GM23338 (cell line): ENCODE results near the gene FARS2.

Source experiments
- CREB1 ChIP-seq: fragments of 250-450 bp; sonication (Bioruptor Pico); IDR thresholded peaks from 2 replicates; pipeline ENCODE4 v1.5.0; 2020; ENCODE audit warnings: low read depth, mild to moderate bottlenecking, moderate library complexity
- EZH2 ChIP-seq: fragments of 200-600 bp; sonication (generic); IDR thresholded peaks from one replicate; pipeline ENCODE4 v1.8.0; 2017; ENCODE audit warnings: antibody characterized with exemption, mild to moderate bottlenecking, low read depth; ENCODE audit not compliant: unreplicated experiment
- EZH2phosphoT487 ChIP-seq: fragments of 200-600 bp; sonication (generic); IDR thresholded peaks from one replicate; pipeline ENCODE4 v1.8.1; 2018; ENCODE audit warnings: antibody characterized with exemption; ENCODE audit not compliant: unreplicated experiment
- JUNB ChIP-seq: IDR thresholded peaks from one replicate; pipeline ENCODE4 v1.6.1; 2016; ENCODE audit warnings: antibody characterized with exemption; ENCODE audit not compliant: unreplicated experiment
- POLR2AphosphoS5 ChIP-seq: IDR thresholded peaks from 2 replicates; pipeline ENCODE4 v1.6.1; 2016; ENCODE audit warnings: antibody characterized with exemption, low read depth
- STAT1 ChIP-seq: IDR thresholded peaks from one replicate; pipeline ENCODE4 v1.6.1; 2016; ENCODE audit warnings: antibody characterized with exemption; ENCODE audit not compliant: unreplicated experiment
- ZNF114 ChIP-seq: fragments of 250-450 bp; sonication (Bioruptor Pico); IDR thresholded peaks from 2 replicates; pipeline ENCODE4 v1.5.0; 2020; ENCODE audit warnings: mild to moderate bottlenecking, moderate library complexity
- ZNF331 ChIP-seq: fragments of 250-450 bp; sonication (Bioruptor Pico); IDR thresholded peaks from 2 replicates; pipeline ENCODE4 v1.5.0; 2020; ENCODE audit warnings: low read depth, mild to moderate bottlenecking, moderate library complexity
- TF ChIP-seq, protein P1 (sequence below), 2 experiments: fragments of 200-600 bp in 1 of 2; sonication (generic) in 1 of 2; conservative IDR thresholded peaks; 2 replicates each; pipeline versions ENCODE4 v1.5.1 to v1.6.1; 2016 to 2017; ENCODE audit warnings: antibody characterized with exemption in 2 of 2, low read depth in 2 of 2, mild to moderate bottlenecking in 2 of 2, moderate library complexity in 1 of 2
- TF ChIP-seq, protein P2 (sequence below): IDR thresholded peaks from one replicate; pipeline ENCODE4 v1.6.1; 2018; ENCODE audit warnings: antibody characterized with exemption; ENCODE audit not compliant: unreplicated experiment
- TF ChIP-seq, protein P3 (sequence below): fragments of 250-450 bp; sonication (Bioruptor Pico); IDR thresholded peaks from 2 replicates; pipeline ENCODE4 v1.5.0; 2020; ENCODE audit warnings: mild to moderate bottlenecking, moderate library complexity
- TF ChIP-seq, protein P4 (sequence below): IDR thresholded peaks from 2 replicates; pipeline ENCODE4 v1.6.1; 2016; ENCODE audit warnings: antibody characterized with exemption

DNA sequence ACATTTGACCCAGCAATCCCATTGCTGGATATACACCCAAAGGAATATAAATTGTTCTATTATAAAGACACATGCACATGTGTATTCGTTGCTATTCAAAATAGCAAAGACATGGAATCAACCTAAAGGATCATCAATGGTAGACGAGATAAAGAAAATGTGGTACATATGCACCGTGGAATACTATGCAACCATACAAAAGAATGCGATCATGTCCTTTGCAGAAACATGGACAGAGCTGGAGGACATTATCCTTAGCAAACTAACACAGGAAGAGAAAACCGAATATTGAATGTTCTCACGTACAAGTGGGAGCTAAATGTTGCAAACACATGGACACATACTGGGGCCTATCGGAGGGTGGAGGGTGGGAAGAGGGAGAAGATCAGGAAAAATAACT lies 405.4 kb downstream of the FARS2 start:
- no peak for TF ChIP-seq EZH2
- TF ChIP-seq, protein P1, sequence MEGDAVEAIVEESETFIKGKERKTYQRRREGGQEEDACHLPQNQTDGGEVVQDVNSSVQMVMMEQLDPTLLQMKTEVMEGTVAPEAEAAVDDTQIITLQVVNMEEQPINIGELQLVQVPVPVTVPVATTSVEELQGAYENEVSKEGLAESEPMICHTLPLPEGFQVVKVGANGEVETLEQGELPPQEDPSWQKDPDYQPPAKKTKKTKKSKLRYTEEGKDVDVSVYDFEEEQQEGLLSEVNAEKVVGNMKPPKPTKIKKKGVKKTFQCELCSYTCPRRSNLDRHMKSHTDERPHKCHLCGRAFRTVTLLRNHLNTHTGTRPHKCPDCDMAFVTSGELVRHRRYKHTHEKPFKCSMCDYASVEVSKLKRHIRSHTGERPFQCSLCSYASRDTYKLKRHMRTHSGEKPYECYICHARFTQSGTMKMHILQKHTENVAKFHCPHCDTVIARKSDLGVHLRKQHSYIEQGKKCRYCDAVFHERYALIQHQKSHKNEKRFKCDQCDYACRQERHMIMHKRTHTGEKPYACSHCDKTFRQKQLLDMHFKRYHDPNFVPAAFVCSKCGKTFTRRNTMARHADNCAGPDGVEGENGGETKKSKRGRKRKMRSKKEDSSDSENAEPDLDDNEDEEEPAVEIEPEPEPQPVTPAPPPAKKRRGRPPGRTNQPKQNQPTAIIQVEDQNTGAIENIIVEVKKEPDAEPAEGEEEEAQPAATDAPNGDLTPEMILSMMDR (conservative IDR thresholded peaks at IDR 0.05; ENCODE audit: low read depth in 2 of 2): no peak
- TF ChIP-seq EZH2phosphoT487: no peak
- TF ChIP-seq, protein P2, sequence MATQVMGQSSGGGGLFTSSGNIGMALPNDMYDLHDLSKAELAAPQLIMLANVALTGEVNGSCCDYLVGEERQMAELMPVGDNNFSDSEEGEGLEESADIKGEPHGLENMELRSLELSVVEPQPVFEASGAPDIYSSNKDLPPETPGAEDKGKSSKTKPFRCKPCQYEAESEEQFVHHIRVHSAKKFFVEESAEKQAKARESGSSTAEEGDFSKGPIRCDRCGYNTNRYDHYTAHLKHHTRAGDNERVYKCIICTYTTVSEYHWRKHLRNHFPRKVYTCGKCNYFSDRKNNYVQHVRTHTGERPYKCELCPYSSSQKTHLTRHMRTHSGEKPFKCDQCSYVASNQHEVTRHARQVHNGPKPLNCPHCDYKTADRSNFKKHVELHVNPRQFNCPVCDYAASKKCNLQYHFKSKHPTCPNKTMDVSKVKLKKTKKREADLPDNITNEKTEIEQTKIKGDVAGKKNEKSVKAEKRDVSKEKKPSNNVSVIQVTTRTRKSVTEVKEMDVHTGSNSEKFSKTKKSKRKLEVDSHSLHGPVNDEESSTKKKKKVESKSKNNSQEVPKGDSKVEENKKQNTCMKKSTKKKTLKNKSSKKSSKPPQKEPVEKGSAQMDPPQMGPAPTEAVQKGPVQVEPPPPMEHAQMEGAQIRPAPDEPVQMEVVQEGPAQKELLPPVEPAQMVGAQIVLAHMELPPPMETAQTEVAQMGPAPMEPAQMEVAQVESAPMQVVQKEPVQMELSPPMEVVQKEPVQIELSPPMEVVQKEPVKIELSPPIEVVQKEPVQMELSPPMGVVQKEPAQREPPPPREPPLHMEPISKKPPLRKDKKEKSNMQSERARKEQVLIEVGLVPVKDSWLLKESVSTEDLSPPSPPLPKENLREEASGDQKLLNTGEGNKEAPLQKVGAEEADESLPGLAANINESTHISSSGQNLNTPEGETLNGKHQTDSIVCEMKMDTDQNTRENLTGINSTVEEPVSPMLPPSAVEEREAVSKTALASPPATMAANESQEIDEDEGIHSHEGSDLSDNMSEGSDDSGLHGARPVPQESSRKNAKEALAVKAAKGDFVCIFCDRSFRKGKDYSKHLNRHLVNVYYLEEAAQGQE: no peak
- TF ChIP-seq POLR2AphosphoS5: no peak
- TF ChIP-seq, protein P3, sequence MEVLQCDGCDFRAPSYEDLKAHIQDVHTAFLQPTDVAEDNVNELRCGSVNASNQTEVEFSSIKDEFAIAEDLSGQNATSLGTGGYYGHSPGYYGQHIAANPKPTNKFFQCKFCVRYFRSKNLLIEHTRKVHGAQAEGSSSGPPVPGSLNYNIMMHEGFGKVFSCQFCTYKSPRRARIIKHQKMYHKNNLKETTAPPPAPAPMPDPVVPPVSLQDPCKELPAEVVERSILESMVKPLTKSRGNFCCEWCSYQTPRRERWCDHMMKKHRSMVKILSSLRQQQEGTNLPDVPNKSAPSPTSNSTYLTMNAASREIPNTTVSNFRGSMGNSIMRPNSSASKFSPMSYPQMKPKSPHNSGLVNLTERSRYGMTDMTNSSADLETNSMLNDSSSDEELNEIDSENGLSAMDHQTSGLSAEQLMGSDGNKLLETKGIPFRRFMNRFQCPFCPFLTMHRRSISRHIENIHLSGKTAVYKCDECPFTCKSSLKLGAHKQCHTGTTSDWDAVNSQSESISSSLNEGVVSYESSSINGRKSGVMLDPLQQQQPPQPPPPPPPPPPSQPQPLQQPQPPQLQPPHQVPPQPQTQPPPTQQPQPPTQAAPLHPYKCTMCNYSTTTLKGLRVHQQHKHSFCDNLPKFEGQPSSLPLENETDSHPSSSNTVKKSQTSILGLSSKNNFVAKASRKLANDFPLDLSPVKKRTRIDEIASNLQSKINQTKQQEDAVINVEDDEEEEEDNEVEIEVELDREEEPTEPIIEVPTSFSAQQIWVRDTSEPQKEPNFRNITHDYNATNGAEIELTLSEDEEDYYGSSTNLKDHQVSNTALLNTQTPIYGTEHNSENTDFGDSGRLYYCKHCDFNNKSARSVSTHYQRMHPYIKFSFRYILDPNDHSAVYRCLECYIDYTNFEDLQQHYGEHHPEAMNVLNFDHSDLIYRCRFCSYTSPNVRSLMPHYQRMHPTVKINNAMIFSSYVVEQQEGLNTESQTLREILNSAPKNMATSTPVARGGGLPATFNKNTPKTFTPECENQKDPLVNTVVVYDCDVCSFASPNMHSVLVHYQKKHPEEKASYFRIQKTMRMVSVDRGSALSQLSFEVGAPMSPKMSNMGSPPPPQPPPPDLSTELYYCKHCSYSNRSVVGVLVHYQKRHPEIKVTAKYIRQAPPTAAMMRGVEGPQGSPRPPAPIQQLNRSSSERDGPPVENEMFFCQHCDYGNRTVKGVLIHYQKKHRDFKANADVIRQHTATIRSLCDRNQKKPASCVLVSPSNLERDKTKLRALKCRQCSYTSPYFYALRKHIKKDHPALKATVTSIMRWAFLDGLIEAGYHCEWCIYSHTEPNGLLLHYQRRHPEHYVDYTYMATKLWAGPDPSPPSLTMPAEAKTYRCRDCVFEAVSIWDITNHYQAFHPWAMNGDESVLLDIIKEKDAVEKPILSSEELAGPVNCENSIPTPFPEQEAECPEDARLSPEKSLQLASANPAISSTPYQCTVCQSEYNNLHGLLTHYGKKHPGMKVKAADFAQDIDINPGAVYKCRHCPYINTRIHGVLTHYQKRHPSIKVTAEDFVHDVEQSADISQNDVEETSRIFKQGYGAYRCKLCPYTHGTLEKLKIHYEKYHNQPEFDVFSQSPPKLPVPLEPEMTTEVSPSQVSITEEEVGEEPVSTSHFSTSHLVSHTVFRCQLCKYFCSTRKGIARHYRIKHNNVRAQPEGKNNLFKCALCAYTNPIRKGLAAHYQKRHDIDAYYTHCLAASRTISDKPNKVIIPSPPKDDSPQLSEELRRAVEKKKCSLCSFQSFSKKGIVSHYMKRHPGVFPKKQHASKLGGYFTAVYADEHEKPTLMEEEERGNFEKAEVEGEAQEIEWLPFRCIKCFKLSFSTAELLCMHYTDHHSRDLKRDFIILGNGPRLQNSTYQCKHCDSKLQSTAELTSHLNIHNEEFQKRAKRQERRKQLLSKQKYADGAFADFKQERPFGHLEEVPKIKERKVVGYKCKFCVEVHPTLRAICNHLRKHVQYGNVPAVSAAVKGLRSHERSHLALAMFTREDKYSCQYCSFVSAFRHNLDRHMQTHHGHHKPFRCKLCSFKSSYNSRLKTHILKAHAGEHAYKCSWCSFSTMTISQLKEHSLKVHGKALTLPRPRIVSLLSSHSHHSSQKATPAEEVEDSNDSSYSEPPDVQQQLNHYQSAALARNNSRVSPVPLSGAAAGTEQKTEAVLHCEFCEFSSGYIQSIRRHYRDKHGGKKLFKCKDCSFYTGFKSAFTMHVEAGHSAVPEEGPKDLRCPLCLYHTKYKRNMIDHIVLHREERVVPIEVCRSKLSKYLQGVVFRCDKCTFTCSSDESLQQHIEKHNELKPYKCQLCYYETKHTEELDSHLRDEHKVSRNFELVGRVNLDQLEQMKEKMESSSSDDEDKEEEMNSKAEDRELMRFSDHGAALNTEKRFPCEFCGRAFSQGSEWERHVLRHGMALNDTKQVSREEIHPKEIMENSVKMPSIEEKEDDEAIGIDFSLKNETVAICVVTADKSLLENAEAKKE: no peak
- TF ChIP-seq ZNF331 (CRISPR knock-in tag): no peak
- TF ChIP-seq ZNF114 (CRISPR knock-in tag): no peak
- TF ChIP-seq CREB1: no peak
- no peak for TF ChIP-seq JUNB
- no peak for TF ChIP-seq STAT1
- TF ChIP-seq, protein P4, sequence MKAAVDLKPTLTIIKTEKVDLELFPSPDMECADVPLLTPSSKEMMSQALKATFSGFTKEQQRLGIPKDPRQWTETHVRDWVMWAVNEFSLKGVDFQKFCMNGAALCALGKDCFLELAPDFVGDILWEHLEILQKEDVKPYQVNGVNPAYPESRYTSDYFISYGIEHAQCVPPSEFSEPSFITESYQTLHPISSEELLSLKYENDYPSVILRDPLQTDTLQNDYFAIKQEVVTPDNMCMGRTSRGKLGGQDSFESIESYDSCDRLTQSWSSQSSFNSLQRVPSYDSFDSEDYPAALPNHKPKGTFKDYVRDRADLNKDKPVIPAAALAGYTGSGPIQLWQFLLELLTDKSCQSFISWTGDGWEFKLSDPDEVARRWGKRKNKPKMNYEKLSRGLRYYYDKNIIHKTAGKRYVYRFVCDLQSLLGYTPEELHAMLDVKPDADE: no peak
